Caco-2 (cell line): Measurements from ENCODE around the gene ALK. TPM values are rescaled to one million over a fixed set of nuclear protein-coding genes. Genes with fewer than 3 reads are reported as not detected.

Experiments
- BruUV-seq: library from RNA; stranded (reverse); fragments of 400-500 nt; replicated peaks from 2 replicates; lab custom pipeline; 2021; lab: Mats Ljungman, UMichigan
- CTCF ChIA-PET: fragments of 300-600 bp; sonication (Branson Sonifier 250); formaldehyde crosslinking; loops from one replicate; lab custom pipeline; 2022; ENCODE audit warnings: antibody characterized with exemption; lab: Charles Lee
- POLR2A ChIA-PET: fragments of 300-600 bp; sonication (Branson Sonifier 250); formaldehyde crosslinking; loops from one replicate; lab custom pipeline; 2022; ENCODE audit warnings: antibody characterized with exemption; lab: Charles Lee
- DNase-seq, 2 experiments: peaks; one replicate each; pipeline versions ENCODE4 v3.0.0 to v3.0.0-alpha.2; 2020 to 2022
- H3K27me3 ChIP-seq: replicated peaks from 2 replicates; pipeline ENCODE4 v1.6.0; 2011; ENCODE audit warnings: low read length; ENCODE audit not compliant: control insufficient read depth, insufficient read depth
- H3K36me3 ChIP-seq: 2 replicates; pipeline ENCODE4 v1.5.1; 2011; ENCODE audit warnings: low read length; ENCODE audit not compliant: control insufficient read depth, insufficient read depth
- H3K4me1 ChIP-seq: fragments of 250-450 bp; sonication (Bioruptor Pico); 2 replicates; pipeline ENCODE4 v1.5.1; 2020; ENCODE audit warnings: mild to moderate bottlenecking
- H3K4me3 ChIP-seq: 2 replicates; pipeline ENCODE4 v1.5.1; 2011; ENCODE audit warnings: low read depth, mild to moderate bottlenecking, control low read depth, low read length
- H3K9me3 ChIP-seq: fragments of 250-450 bp; sonication (Bioruptor Pico); 2 replicates; pipeline ENCODE4 v1.5.1; 2020; ENCODE audit warnings: mild to moderate bottlenecking, moderate library complexity
- H3K27ac Mint-ChIP-seq: one replicate; pipeline ENCODE4 v1.8.0; 2022; ENCODE audit warnings: mixed read lengths; ENCODE audit not compliant: unreplicated experiment
- H3K27me3 Mint-ChIP-seq: one replicate; pipeline ENCODE4 v1.8.0; 2022; ENCODE audit warnings: mixed read lengths; ENCODE audit not compliant: insufficient read depth, unreplicated experiment
- H3K36me3 Mint-ChIP-seq: one replicate; pipeline ENCODE4 v1.8.0; 2022; ENCODE audit warnings: mild to moderate bottlenecking, mixed read lengths; ENCODE audit not compliant: insufficient read depth, unreplicated experiment
- H3K4me1 Mint-ChIP-seq: one replicate; pipeline ENCODE4 v1.8.0; 2022; ENCODE audit warnings: low read depth, mixed read lengths; ENCODE audit not compliant: unreplicated experiment
- H3K4me3 Mint-ChIP-seq: one replicate; pipeline ENCODE4 v1.8.0; 2022; ENCODE audit warnings: mild to moderate bottlenecking, moderate library complexity, mixed read lengths; ENCODE audit not compliant: unreplicated experiment
- H3K9me3 Mint-ChIP-seq: one replicate; pipeline ENCODE4 v1.8.0; 2022; ENCODE audit warnings: mixed read lengths; ENCODE audit not compliant: unreplicated experiment
- intact Hi-C: fragments of 100-400 bp; cut with micrococcal nuclease; formaldehyde crosslinking; loops from one replicate; pipeline ENCODE4 v1.10.0; 2022; ENCODE audit not compliant: unreplicated experiment
- total RNA-seq: library from RNA; stranded (reverse); gene quantifications from 2 replicates; pipeline ENCODE4 v1.2.3, GENCODE V29; 2022
- TF ChIP-seq, protein P1 (sequence below), 2 experiments: fragments of 200-600 bp in 1 of 2; IDR thresholded peaks; 1 replicate in 1 of 2; 2 replicates in 1 of 2; pipeline versions ENCODE4 v1.5.1 to v1.8.0; 2011 to 2022; ENCODE audit warnings: antibody characterized with exemption in 1 of 2, control low read depth in 1 of 2, inconsistent platforms in 1 of 2, low read depth in 1 of 2, low read length in 1 of 2, mild to moderate bottlenecking in 1 of 2, moderate library complexity in 1 of 2; ENCODE audit not compliant: insufficient read depth in 1 of 2, severe bottlenecking in 1 of 2, unreplicated experiment in 1 of 2

The ALK gene
- total RNA-seq, 1 experiment from 2014 or later: 0.11 TPM

DNA sequence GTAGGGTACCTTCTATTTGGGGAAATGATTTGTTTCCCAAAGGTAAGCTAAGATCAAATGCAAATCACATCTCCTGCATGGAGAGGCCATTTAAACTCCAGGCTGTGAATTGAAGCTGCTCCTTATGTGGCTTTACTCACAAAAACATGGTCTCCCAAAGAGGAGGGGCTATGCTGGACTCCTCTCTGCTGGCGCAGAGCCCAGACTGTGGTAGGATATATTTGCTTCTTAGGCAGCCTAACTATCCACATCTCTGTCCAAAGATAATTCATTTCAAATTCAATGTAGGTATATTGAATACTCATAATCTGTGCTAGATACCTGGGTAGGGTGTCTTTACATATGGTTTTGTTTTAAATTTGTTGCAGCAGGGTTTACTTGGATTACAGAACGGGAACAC is 358.5 kb downstream of the ALK start:
- Mint-ChIP-seq H3K4me3 (no peak overlapping the region), H3K36me3 (peaks cover 4% of the 10 kb centered on the region), H3K27me3 (peaks cover 7% of the 10 kb centered on the region), H3K4me1 (no peaks in the 10 kb centered on the region), H3K9me3 (no peaks in the 10 kb centered on the region), H3K27ac (no peak overlapping the region)
- intact Hi-C loops: no loop called here
- no peak for DNase-seq
- BruUV-seq: no TSS peak
- ChIA-PET POLR2A (no interaction called here), CTCF (no interaction called here)
- H3K4me3 ChIP-seq: no peak overlapping the region
- no peaks in the 10 kb centered on the region for H3K27me3 ChIP-seq
- H3K36me3 ChIP-seq: no peaks in the 10 kb centered on the region
- H3K9me3 ChIP-seq: no peaks in the 10 kb centered on the region
- TF ChIP-seq, protein P1, sequence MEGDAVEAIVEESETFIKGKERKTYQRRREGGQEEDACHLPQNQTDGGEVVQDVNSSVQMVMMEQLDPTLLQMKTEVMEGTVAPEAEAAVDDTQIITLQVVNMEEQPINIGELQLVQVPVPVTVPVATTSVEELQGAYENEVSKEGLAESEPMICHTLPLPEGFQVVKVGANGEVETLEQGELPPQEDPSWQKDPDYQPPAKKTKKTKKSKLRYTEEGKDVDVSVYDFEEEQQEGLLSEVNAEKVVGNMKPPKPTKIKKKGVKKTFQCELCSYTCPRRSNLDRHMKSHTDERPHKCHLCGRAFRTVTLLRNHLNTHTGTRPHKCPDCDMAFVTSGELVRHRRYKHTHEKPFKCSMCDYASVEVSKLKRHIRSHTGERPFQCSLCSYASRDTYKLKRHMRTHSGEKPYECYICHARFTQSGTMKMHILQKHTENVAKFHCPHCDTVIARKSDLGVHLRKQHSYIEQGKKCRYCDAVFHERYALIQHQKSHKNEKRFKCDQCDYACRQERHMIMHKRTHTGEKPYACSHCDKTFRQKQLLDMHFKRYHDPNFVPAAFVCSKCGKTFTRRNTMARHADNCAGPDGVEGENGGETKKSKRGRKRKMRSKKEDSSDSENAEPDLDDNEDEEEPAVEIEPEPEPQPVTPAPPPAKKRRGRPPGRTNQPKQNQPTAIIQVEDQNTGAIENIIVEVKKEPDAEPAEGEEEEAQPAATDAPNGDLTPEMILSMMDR (IDR thresholded peaks at IDR 0.05; ENCODE audit: insufficient read depth in 1 of 2, low read depth in 1 of 2, low read length in 1 of 2, severe bottlenecking in 1 of 2, unreplicated experiment in 1 of 2): no peak
- H3K4me1 ChIP-seq: no peaks in the 10 kb centered on the region

DNA sequence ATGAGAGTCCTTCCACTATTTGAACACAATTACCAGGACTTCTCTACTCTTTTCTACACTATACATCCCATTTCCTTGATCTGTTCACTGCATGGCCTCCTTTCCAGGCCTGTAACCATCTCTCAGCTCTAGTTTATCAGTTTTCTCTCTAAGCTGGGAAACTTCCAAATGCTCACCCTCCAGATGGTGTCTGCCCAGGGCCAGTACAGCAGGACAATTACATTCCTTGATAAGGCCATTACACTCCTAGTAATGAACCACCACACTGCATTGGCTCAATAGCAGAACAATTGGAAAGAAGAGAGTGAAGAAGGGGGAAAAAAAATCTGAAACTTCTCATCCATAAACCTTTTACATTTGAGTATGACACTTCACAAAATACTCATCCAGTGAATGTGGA is 359.1 kb downstream of the ALK start:
- intact Hi-C loops: no loop called here
- Mint-ChIP-seq H3K27me3 (peaks cover 7% of the 10 kb centered on the region), H3K27ac (no peak overlapping the region), H3K4me1 (no peaks in the 10 kb centered on the region), H3K9me3 (no peaks in the 10 kb centered on the region), H3K36me3 (peaks cover 4% of the 10 kb centered on the region), H3K4me3 (no peak overlapping the region)
- no peaks in the 10 kb centered on the region for H3K9me3 ChIP-seq
- no peak for DNase-seq
- no peaks in the 10 kb centered on the region for H3K4me1 ChIP-seq
- CTCF ChIA-PET: no interaction called here
- POLR2A ChIA-PET: no interaction called here
- H3K4me3 ChIP-seq: no peak overlapping the region
- H3K27me3 ChIP-seq: no peaks in the 10 kb centered on the region
- H3K36me3 ChIP-seq: no peaks in the 10 kb centered on the region
- BruUV-seq: no TSS peak
- TF ChIP-seq, protein P1 (IDR thresholded peaks at IDR 0.05; ENCODE audit: insufficient read depth in 1 of 2, low read depth in 1 of 2, low read length in 1 of 2, severe bottlenecking in 1 of 2, unreplicated experiment in 1 of 2): no peak

DNA sequence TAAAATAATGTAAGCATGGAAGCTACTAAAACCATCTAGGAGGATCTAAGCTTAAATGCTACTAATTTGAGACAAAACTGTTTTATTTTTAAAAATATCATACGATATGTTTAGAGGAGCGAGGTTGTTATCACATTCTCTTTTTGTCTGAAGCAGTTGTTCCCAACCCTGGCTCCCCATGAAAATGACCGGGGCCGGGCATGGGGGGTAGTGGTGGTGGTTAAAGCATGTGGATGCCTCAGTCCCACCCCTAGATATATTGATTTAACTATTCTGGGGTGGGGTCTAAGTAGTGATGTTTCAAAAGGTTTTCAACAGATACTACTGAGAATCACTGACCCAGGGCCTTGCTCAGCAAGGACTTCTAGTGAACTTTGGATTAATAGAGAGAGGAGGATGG is 359.8 kb downstream of the ALK start:
- Mint-ChIP-seq H3K27ac (no peak overlapping the region), H3K27me3 (peaks cover 5% of the 10 kb centered on the region), H3K4me1 (no peaks in the 10 kb centered on the region), H3K4me3 (no peak overlapping the region), H3K36me3 (peaks cover 4% of the 10 kb centered on the region), H3K9me3 (no peaks in the 10 kb centered on the region)
- TF ChIP-seq, protein P1 (IDR thresholded peaks at IDR 0.05; ENCODE audit: insufficient read depth in 1 of 2, low read depth in 1 of 2, low read length in 1 of 2, severe bottlenecking in 1 of 2, unreplicated experiment in 1 of 2): no peak
- Histone ChIP-seq H3K9me3 (no peaks in the 10 kb centered on the region), H3K4me3 (no peak overlapping the region), H3K4me1 (no peaks in the 10 kb centered on the region), H3K27me3 (no peaks in the 10 kb centered on the region), H3K36me3 (no peaks in the 10 kb centered on the region)
- DNase-seq: no peak
- intact Hi-C loops: no loop called here
- ChIA-PET POLR2A (no interaction called here), CTCF (no interaction called here)
- no TSS peak for BruUV-seq
